DOHH2 (cell line): ENCODE measurements around the gene TNNI2.

ENCODE experiments used
- CTCF ChIP-seq: fragments of 200-600 bp; sonication (generic); IDR thresholded peaks from one replicate; pipeline ENCODE4 v1.5.1; 2014; ENCODE audit warnings: antibody characterized with exemption, mild to moderate bottlenecking, low read depth, low read length; ENCODE audit not compliant: poor library complexity, severe bottlenecking
- EZH2phosphoT487 ChIP-seq: fragments of 200-600 bp; sonication (generic); IDR thresholded peaks from 2 replicates; pipeline ENCODE4 v1.6.1; 2017; ENCODE audit warnings: borderline replicate concordance, mild to moderate bottlenecking, antibody characterized with exemption, low read length, moderate library complexity, mixed read lengths

DNA sequence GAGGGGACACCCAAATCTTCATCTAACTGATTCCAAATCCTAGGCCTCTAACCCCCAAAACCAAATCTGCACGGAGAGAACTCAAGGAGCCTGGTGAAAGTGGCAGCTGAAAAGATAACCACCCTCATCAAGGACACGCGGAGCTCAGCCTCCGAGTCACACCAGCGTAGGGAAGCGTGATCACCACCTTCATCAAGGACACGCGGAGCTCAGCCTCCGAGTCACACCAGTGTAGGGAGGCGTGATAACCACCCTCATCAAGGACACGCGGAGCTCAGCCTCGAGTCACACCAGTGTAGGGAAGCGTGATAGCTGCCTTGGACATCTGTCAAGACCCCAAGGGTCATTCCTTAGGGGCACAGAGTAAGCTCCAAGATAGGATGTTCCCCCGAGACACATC is 33.3 kb upstream of the TNNI2 start:
- no peak for TF ChIP-seq CTCF
- TF ChIP-seq EZH2phosphoT487 = no peak
